Memory B cell (primary cell): ENCODE data around the gene OR7A10.

Experiments
- ATAC-seq: fragments of 150-1000 bp; cut with Tn5 transposase; 2 replicates; pipeline ENCODE4 v1.10.0; 2021; ENCODE audit warnings: low read depth, mild to moderate bottlenecking, moderate library complexity
- DNase-seq, 2 donors: peaks; one replicate each; pipeline ENCODE4 v3.0.0; 2022; ENCODE audit warnings: low spot score in 2 of 2
- H3K27ac Mint-ChIP-seq: one replicate; pipeline ENCODE4 v1.8.0; 2022; ENCODE audit warnings: mild to moderate bottlenecking, moderate library complexity, mixed read lengths
- H3K27me3 Mint-ChIP-seq: one replicate; pipeline ENCODE4 v1.8.0; 2022; ENCODE audit warnings: mixed read lengths
- H3K36me3 Mint-ChIP-seq: one replicate; pipeline ENCODE4 v1.8.0; 2022; ENCODE audit warnings: mild to moderate bottlenecking, mixed read lengths
- H3K4me1 Mint-ChIP-seq: one replicate; pipeline ENCODE4 v1.8.0; 2022; ENCODE audit warnings: mixed read lengths
- H3K4me3 Mint-ChIP-seq: one replicate; pipeline ENCODE4 v1.8.0; 2022; ENCODE audit warnings: mild to moderate bottlenecking, moderate library complexity, mixed read lengths
- H3K9me3 Mint-ChIP-seq: one replicate; pipeline ENCODE4 v1.8.0; 2022; ENCODE audit warnings: mixed read lengths

The OR7A10 gene

DNA sequence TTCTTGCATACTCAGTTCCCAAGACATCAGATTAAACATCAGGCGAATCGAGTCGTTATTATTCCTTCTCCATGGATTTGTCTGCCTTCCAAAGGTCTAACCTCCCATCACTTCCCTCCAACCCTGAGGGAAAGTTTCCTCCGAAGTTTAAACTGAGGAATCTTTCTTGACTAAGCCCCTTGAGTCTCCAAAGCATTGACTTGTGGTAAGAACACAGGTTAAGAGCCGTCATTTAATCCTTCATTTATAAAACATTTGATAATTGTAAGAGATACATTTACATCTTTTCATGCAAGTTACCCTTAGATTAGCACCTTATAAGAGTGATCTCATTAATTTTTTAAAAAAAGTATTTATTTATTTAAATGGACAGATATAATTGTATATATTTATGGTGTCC lies at the start of gene OR7A10:
Gene OR7A10 (minus strand): TSS at position 101 of the 400 bp plus-strand sequence. CDS start 7,045 bp downstream, outside the sequence.
- Mint-ChIP-seq H3K27me3 (peaks cover 26% of the 10 kb centered on the region), H3K36me3 (peaks cover 1% of the 10 kb centered on the region), H3K4me1 (no peaks in the 10 kb centered on the region), H3K4me3 (no peak within 1 kb of the TSS), H3K27ac (no peak within 1 kb of the TSS), H3K9me3 (peaks cover 2% of the 10 kb centered on the region)
- DNase-seq (no peak), ATAC-seq (no peak)

DNA sequence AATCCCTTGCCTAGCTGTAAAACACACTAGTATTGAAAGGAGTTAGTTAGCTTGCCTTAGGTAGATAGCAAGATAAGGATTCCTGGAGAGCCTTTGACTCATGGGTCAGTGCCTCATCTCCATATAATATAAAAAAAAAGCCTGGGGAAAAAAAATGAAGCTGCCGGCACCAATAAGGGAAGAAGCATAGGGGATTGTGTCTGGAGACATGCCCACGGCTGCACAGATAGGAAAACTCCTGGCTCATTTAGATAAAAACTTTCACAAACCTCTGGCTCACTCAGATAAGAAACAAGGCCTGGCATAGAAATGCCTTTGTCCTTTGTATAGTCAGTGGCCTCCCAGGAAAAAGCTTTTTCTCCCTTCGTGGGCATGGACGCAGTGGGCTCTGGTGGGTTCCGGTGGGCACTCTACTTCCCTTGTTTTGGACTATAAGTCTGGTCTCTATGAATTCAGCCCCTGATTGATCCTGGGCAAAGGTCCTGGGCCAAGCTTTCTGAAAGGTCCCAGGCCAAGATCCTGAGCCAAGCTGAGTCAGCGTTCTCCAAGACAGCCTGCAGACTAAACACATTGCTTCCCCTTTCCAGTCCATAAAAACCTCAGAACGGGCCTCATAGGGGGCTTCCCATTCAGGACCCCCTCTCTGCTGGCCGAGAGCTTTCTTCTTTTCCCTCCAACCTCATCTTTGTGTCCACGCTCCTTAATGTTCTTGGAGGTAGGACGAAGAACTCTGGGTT lies 42.1 kb upstream of the OR7A10 start:
- ATAC-seq (no peak), DNase-seq (no peak)
- Mint-ChIP-seq H3K27ac (peak overlapping the region; percentile 83), H3K9me3 (no peaks in the 10 kb centered on the region), H3K4me1 (peaks cover 9% of the 10 kb centered on the region), H3K27me3 (peaks cover 5% of the 10 kb centered on the region), H3K36me3 (no peaks in the 10 kb centered on the region), H3K4me3 (no peak overlapping the region)

DNA sequence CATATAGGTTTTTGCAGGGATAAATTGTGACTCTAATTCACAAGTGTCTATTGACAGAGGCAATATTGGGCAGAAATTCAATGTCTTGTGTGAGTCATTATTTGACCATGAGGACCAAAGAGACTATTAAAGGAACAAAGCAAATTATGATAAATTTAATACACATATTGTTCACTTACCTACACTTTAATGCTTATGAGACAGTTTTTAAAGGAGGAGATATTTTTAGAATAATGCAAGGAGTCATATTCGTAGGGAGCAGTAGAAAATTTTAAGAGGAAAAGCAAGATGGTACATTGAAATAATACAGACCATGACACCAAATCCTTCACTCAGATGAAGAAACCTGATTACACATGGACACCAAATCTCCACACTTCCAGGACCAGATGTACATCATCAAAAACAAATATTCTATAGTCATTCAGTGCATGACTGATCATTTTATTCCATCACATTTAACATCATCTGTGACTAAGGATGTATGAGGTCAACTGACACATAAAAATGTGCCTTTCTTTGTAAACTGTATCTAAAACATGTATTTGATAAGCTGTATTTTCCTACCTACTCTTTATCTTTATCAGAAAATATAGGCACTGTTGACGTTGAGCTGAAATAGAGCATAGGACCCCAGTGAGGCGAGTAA lies 41.4 kb upstream of the OR7A10 start:
- ATAC-seq (no peak), DNase-seq (no peak)
- Mint-ChIP-seq H3K4me3 (no peak overlapping the region), H3K27ac (peak overlapping the region; percentile 83), H3K27me3 (peaks cover 5% of the 10 kb centered on the region), H3K36me3 (no peaks in the 10 kb centered on the region), H3K9me3 (no peaks in the 10 kb centered on the region), H3K4me1 (peaks cover 13% of the 10 kb centered on the region)

DNA sequence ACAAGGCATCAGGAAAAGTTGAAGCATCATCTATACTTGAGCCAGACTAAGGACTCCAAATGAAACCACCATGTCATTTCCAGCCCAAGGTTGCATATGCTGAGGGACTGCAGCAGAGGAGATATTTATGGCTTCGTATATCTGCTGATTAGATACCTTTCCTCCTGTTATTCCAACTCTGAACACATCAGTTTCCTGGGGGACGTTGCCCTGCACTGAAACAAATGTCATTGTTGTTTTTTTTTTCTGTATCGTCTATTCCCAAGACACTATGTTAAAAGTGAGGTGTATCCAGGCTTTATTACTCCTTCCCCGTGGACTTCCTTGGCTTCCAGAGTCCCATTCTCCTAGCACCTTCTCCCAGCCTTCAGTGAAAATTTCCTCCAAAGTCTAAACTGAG lies 37.3 kb upstream of the OR7A10 start, which contains the start of gene OR7A17:
Gene OR7A17 (minus strand): TSS at position 101 of the 400 bp plus-strand sequence. CDS start 4,777 bp downstream, outside the sequence.
- Mint-ChIP-seq H3K9me3 (no peaks in the 10 kb centered on the region), H3K4me3 (peak within 1 kb of the TSS; percentile 45), H3K27me3 (peaks cover 5% of the 10 kb centered on the region), H3K4me1 (peaks cover 16% of the 10 kb centered on the region), H3K36me3 (no peaks in the 10 kb centered on the region), H3K27ac (peak within 1 kb of the TSS; percentile 5)
- ATAC-seq, result no peak
- DNase-seq, result no peak

DNA sequence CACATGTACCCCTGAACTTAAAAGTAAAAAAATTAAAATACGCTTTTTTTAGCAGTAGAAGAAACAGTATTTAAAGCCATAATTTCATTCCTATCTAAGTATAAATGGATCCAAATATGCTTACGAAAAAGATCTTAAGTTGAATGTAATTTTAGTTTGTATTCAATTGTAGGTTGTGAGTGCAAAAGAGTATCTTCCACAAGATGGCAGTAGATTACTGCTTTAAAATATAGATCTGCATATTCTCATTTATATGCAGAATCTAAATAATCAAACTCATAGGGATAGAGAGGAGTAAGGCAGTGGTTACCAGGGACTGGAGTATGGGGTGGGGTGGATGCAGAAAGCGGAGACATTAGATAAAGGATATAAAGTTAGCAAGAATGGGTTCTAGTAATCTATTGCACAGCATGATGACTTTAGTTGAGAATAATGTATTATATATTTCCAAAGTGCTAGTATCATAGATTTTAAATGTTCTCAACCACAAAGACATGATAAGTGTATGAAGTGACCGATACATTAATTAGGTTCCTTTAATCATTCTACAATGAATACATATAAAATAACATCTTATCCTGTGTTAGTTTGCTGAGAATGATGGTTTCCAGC lies 23.0 kb upstream of the OR7A10 start:
- peak in 1 of 2 donors; percentile 28 for DNase-seq
- Mint-ChIP-seq H3K27ac (no peak overlapping the region), H3K9me3 (no peaks in the 10 kb centered on the region), H3K36me3 (no peaks in the 10 kb centered on the region), H3K4me3 (no peak overlapping the region), H3K4me1 (peaks cover 3% of the 10 kb centered on the region), H3K27me3 (peaks cover 13% of the 10 kb centered on the region)
- ATAC-seq, result peak; percentile 31

DNA sequence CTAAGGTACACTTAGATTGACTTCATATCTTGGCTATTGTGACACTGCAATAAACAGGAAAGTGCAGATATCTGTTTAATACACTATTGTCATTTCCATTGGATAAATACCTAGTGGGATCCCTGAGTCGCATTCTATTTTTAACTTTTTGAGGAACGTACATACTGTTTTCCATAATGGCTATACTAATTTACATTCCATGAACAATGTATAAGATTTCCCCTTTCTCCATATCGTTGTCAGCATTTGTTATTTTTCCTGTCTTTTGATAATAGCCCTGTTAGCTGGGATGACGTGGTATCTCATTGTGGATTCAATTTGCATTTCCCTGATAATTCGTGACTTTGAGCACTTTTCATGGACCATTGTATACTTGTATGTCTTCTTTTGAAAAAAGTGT lies 19.8 kb upstream of the OR7A10 start:
- Mint-ChIP-seq H3K27ac (no peak overlapping the region), H3K36me3 (no peaks in the 10 kb centered on the region), H3K4me1 (peaks cover 3% of the 10 kb centered on the region), H3K27me3 (peaks cover 18% of the 10 kb centered on the region), H3K9me3 (no peaks in the 10 kb centered on the region), H3K4me3 (no peak overlapping the region)
- ATAC-seq (no peak), DNase-seq (no peak)

DNA sequence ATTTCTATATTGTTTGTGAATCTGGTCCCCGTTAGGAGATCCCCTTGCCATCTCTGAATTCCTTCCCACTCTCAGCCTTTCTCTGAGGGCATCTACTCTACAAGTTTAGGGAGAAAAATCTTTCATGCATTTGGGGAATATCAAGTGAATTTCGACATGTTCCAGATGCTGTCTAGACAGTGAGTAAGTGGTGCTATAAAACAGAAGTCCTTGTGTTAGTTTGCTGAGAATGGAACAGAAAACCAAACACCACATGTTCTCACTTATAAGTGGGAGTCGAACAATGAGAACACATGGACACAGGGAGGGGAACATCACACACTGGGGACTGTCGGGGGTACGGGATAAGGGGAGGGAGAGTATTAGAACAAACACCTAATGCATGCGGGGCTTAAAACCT lies 5.1 kb downstream of the OR7A10 start:
- Mint-ChIP-seq H3K4me3 (no peak overlapping the region), H3K4me1 (no peaks in the 10 kb centered on the region), H3K9me3 (peaks cover 2% of the 10 kb centered on the region), H3K27ac (no peak overlapping the region), H3K27me3 (peaks cover 26% of the 10 kb centered on the region), H3K36me3 (peaks cover 1% of the 10 kb centered on the region)
- ATAC-seq (no peak), DNase-seq (no peak)

DNA sequence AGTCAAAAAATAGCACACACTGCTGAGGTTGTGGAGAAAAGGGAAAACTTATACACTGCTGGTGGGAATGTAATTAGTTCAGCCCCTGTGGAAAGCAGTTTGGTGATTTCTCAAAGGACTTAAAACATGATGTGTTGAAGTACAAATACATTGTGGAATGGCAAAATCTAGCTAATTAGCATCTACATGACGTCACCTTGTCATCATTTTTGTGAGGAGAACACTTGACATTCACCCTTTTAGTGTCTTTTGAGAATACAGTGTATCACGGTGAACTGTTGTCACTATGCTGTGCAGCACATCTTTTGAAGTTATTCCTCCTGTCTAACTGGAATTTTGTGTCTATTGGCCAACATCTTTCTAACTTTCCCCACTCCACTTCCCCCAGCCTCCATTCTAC lies 5.6 kb downstream of the OR7A10 start:
- ATAC-seq, result no peak
- peaks cover 24% of the 10 kb centered on the region for H3K27me3 Mint-ChIP-seq
- no peak overlapping the region for H3K27ac Mint-ChIP-seq
- peaks cover 1% of the 10 kb centered on the region for H3K36me3 Mint-ChIP-seq
- no peaks in the 10 kb centered on the region for H3K4me1 Mint-ChIP-seq
- H3K4me3 Mint-ChIP-seq, result no peak overlapping the region
- peaks cover 2% of the 10 kb centered on the region for H3K9me3 Mint-ChIP-seq
- no peak for DNase-seq

DNA sequence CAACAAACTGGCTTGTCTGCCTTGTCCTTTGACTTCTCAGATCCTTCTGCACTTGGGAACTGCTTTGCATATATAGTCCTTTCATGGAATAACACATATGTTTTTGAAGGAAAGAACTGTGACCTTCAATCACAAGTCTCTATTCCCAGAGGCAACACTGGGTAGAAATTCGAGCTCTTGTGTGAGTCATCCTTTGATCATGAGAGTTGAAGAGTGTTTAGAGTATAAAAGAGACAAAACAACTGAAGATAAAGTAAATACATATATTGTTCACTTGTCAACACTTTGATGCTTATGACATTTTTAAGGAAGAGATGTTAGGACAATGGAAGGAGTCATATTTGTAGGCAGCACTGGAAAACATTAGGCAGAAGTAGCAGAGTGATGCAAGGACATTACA lies 8.5 kb downstream of the OR7A10 start:
- H3K27ac Mint-ChIP-seq, result no peak overlapping the region
- H3K27me3 Mint-ChIP-seq, result peaks cover 22% of the 10 kb centered on the region
- ATAC-seq (no peak), DNase-seq (no peak)
- no peaks in the 10 kb centered on the region for H3K4me1 Mint-ChIP-seq
- H3K9me3 Mint-ChIP-seq, result no peaks in the 10 kb centered on the region
- no peaks in the 10 kb centered on the region for H3K36me3 Mint-ChIP-seq
- H3K4me3 Mint-ChIP-seq, result no peak overlapping the region

DNA sequence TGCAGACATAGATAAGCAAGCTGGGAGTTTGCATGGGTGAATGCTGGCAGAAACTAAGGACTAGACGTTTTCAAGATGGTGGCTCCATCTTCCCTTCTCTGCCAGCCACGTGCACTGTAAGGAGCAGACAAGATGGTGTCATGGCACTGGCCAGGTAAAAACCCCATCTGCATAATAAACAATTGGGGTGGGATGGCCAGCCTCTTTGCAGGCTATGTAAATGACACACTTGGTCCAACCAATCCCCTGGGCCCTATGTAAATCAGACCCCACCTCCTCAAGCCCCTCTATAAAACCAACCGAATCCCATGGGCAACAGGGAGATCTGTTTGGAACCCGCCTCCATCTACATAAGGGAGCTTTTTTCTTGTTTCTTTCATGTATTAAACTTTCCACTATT lies 11.3 kb downstream of the OR7A10 start:
- no peak for DNase-seq
- peaks cover 12% of the 10 kb centered on the region for H3K27me3 Mint-ChIP-seq
- H3K36me3 Mint-ChIP-seq, result no peaks in the 10 kb centered on the region
- H3K4me3 Mint-ChIP-seq, result no peak overlapping the region
- H3K9me3 Mint-ChIP-seq, result no peaks in the 10 kb centered on the region
- no peak for ATAC-seq
- H3K27ac Mint-ChIP-seq, result no peak overlapping the region
- no peaks in the 10 kb centered on the region for H3K4me1 Mint-ChIP-seq

DNA sequence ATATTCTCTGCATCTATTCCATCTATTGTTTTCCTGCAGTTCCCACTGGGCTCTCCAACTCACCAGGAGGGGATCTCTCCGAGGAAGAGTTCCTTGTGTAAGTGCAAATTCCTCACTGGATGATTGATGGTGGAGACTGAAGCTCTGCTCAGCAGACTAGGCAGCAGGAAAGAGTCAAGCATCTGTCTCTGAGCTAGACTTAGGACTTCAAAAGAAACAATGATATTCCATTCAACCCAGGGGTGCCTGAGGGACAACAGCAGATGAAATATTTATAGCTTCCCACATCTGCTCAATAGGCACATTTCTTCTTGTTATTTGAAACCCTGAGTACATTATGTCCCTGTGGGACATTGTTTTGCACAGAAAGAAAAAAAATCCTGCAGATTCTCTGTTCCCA lies 13.7 kb downstream of the OR7A10 start, which contains the start of the genes OR7A5 and OR7C1:
Gene OR7A5 (minus strand): TSS at position 175 of the 400 bp plus-strand sequence. CDS start 6,944 bp downstream, outside the sequence.
Gene OR7C1 (minus strand): TSS at position 175 of the 400 bp plus-strand sequence. CDS start 35,049 bp downstream, outside the sequence.
- Mint-ChIP-seq H3K4me1 (peaks cover 8% of the 10 kb centered on the region), H3K9me3 (no peaks in the 10 kb centered on the region), H3K27ac (no peak within 1 kb of the TSS), H3K36me3 (no peaks in the 10 kb centered on the region), H3K27me3 (peaks cover 4% of the 10 kb centered on the region), H3K4me3 (no peak within 1 kb of the TSS)
- no peak for ATAC-seq
- DNase-seq, result no peak

DNA sequence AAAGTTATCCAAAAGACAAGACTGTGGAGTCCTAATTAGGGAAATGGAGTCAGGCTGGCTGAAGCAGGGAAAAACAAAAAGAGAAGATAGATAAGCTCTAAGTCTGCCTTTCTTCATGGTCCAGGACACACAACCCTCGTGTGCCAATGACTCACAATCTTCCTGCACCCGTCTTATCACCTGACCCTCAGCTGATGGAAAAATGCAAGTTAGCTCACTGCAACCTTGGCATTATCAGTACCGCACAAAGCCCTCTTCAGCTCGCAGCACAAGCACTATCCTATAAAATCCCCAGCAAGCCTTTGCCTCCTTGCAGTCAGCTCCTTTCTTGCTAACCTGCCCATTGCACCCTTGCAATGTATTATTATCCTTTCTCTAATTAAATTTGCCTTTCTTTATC lies 18.0 kb downstream of the OR7A10 start:
- Mint-ChIP-seq H3K4me1 (peaks cover 8% of the 10 kb centered on the region), H3K4me3 (no peak overlapping the region), H3K27ac (no peak overlapping the region), H3K36me3 (no peaks in the 10 kb centered on the region), H3K9me3 (no peaks in the 10 kb centered on the region), H3K27me3 (peaks cover 12% of the 10 kb centered on the region)
- ATAC-seq, result peak; percentile 55
- DNase-seq, result peak in 1 of 2 donors; percentile 2

DNA sequence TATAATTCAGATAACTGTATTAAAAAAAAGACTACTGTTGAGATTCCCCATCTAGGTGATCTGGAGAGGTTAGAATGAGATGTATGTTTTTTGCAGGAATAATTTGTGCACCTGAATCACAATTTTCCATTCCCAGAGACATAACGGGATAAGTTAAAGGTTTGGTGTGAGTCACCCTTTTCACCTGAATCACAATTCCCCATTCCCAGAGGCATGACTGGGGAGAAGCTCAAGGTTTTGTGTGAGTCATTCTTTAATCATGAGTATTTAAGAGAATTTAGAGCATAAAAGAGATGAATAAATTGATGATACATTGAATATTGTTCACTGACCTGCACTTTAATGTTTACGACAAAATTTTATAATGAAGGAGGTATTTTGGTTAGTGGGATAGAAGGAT lies 22.7 kb downstream of the OR7A10 start:
- Mint-ChIP-seq H3K27me3 (peaks cover 23% of the 10 kb centered on the region), H3K27ac (no peak overlapping the region), H3K36me3 (no peaks in the 10 kb centered on the region), H3K4me1 (peaks cover 7% of the 10 kb centered on the region), H3K4me3 (no peak overlapping the region), H3K9me3 (no peaks in the 10 kb centered on the region)
- DNase-seq (no peak), ATAC-seq (no peak)

DNA sequence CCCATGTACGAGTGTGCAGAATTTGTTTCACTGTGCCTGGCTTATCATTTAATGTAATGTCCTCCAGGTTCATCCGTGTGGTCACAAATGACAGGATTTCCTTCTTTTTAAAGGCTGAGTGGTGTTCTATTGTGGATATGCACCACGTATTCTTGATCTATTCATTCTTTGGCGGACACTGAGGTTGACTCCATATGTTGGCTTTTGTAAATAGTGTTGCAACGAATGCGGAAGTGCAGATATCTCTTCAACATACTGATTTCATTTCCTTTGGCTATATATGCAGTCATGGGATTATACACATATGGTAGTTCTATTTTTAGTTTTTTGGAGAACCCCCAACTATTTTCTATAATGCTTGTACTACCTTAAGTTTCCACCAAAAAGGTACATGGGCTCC lies 26.8 kb downstream of the OR7A10 start:
- H3K4me3 Mint-ChIP-seq, result no peak overlapping the region
- no peak for DNase-seq
- H3K27ac Mint-ChIP-seq, result no peak overlapping the region
- no peak for ATAC-seq
- H3K27me3 Mint-ChIP-seq, result peaks cover 20% of the 10 kb centered on the region
- H3K9me3 Mint-ChIP-seq, result no peaks in the 10 kb centered on the region
- no peaks in the 10 kb centered on the region for H3K4me1 Mint-ChIP-seq
- no peaks in the 10 kb centered on the region for H3K36me3 Mint-ChIP-seq
